ENCODE results near the gene EXO5.
"Not testable (repeated sequence)": the region's sequence is repeated elsewhere in the genome, so short reads cannot be mapped to it uniquely, and the experiment has no call there.

The EXO5 gene

GRCh38 chr1:40508375-40509341 is at the start of gene EXO5:
TSS of gene EXO5 (plus strand) at chr1:40508767. CDS start at chr1:40514545, 5,778 bp downstream.
- DNase-seq (ENCODE audit: low spot score), result peak; percentile 90

- DNase-seq (ENCODE audit: low spot score), result no peak
These were observed 45.5 kb upstream of the EXO5 start for GRCh38 chr1:40462956-40463590.

- no peak for DNase-seq (ENCODE audit: low spot score)
These were observed 39.2 kb upstream of the EXO5 start for GRCh38 chr1:40469327-40469726.

GRCh38 chr1:40475268-40475667 is 33.3 kb upstream of the EXO5 start:
- no peak for DNase-seq (ENCODE audit: low spot score)

GRCh38 chr1:40476924-40477677 is 31.5 kb upstream of the EXO5 start, which contains the start of gene ZFP69:
TSS of gene ZFP69 (plus strand) at chr1:40477290. CDS start at chr1:40479362, 2,072 bp downstream.
- DNase-seq (ENCODE audit: low spot score), result peak; percentile 86

GRCh38 chr1:40477678-40478053 is 30.9 kb upstream of the EXO5 start:
- no peak for DNase-seq (ENCODE audit: low spot score)

- no peak for DNase-seq (ENCODE audit: low spot score)
These were observed 30.3 kb upstream of the EXO5 start for GRCh38 chr1:40478276-40478675.

- DNase-seq (ENCODE audit: low spot score), result no peak
These were observed 29.4 kb upstream of the EXO5 start for GRCh38 chr1:40479156-40479555.

GRCh38 chr1:40495315-40495903 is 13.2 kb upstream of the EXO5 start:
- DNase-seq (ENCODE audit: low spot score), result no peak

- DNase-seq (ENCODE audit: low spot score), result not testable (repeated sequence)
These were observed 5.9 kb upstream of the EXO5 start for GRCh38 chr1:40502651-40503050.

GRCh38 chr1:40507973-40508372 is 594 bp upstream of the EXO5 start:
- DNase-seq (ENCODE audit: low spot score), result no peak

GRCh38 chr1:40519517-40519916 is 10.9 kb downstream of the EXO5 start:
- no peak for DNase-seq (ENCODE audit: low spot score)

- no peak for DNase-seq (ENCODE audit: low spot score)
These were observed 22.3 kb downstream of the EXO5 start for GRCh38 chr1:40530735-40531380.

- peak; percentile 87 for DNase-seq (ENCODE audit: low spot score)
These were observed 23.0 kb downstream of the EXO5 start, which contains the start of gene ZNF684 for GRCh38 chr1:40531381-40532061. TSS of gene ZNF684 (plus strand) at chr1:40531637. CDS start at chr1:40533167, 1,530 bp downstream.

GRCh38 chr1:40532062-40532389 is 23.5 kb downstream of the EXO5 start:
- no peak for DNase-seq (ENCODE audit: low spot score)

- no peak for DNase-seq (ENCODE audit: low spot score)
These were observed 24.4 kb downstream of the EXO5 start for GRCh38 chr1:40532844-40533424.

GRCh38 chr1:40534589-40534988 is 26.0 kb downstream of the EXO5 start:
- DNase-seq (ENCODE audit: low spot score), result no peak

- DNase-seq (ENCODE audit: low spot score), result no peak
These were observed 27.2 kb downstream of the EXO5 start for GRCh38 chr1:40535732-40536131.

GRCh38 chr1:40539338-40539737 is 30.8 kb downstream of the EXO5 start:
- no peak for DNase-seq (ENCODE audit: low spot score)

- no peak for DNase-seq (ENCODE audit: low spot score)
These were observed 38.4 kb downstream of the EXO5 start for GRCh38 chr1:40546957-40547356.

- DNase-seq (ENCODE audit: low spot score), result no peak
These were observed 44.5 kb downstream of the EXO5 start for GRCh38 chr1:40553017-40553416.
